ENCODE results near the gene CTDP1. TPM values are rescaled to one million over a fixed set of nuclear protein-coding genes. Genes with fewer than 3 reads are reported as not detected.

The CTDP1 gene
- total RNA-seq, 1 donor from 2014 or later, result 25.2 TPM

DNA sequence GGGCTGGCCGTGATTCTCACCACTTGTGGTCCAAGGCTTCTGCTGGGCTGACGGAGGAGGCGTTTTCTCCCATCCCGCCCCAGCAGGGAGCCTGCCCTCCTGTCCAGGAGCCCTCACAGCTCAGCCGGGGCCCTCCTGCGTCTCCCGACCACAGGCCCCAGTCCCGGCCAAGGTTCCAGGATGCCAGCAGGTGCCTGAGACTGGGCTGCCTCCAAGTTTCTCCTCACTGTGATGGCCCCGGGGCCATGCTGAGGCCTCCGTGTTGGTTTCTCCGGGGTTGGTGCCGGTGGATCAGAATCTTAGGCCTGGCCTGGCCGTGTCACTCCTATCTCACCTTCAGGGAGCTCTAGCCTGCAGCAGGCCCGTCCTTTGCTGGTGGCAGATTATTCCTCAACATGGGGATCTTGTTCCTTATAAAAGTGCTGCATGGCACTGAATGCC lies 124.0 kb downstream of the CTDP1 start:
- Histone ChIP-seq H3K4me1 (peaks cover 6% of the 10 kb centered on the region), H3K36me3 (no peaks in the 10 kb centered on the region), H3K4me3 (no peak overlapping the region), H3K27me3 (ENCODE audit: low read depth) (peaks cover 25% of the 10 kb centered on the region), H3K9me3 (no peaks in the 10 kb centered on the region), H3K27ac (no peak overlapping the region)
- intact Hi-C loops (cut with DNase I), result no loop called here
- ATAC-seq, result no peak
- TF ChIP-seq, protein P1, sequence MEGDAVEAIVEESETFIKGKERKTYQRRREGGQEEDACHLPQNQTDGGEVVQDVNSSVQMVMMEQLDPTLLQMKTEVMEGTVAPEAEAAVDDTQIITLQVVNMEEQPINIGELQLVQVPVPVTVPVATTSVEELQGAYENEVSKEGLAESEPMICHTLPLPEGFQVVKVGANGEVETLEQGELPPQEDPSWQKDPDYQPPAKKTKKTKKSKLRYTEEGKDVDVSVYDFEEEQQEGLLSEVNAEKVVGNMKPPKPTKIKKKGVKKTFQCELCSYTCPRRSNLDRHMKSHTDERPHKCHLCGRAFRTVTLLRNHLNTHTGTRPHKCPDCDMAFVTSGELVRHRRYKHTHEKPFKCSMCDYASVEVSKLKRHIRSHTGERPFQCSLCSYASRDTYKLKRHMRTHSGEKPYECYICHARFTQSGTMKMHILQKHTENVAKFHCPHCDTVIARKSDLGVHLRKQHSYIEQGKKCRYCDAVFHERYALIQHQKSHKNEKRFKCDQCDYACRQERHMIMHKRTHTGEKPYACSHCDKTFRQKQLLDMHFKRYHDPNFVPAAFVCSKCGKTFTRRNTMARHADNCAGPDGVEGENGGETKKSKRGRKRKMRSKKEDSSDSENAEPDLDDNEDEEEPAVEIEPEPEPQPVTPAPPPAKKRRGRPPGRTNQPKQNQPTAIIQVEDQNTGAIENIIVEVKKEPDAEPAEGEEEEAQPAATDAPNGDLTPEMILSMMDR (IDR thresholded peaks at IDR 0.05), result no peak
- DNase-seq, result no peak

Other genes with a start within 250 kb of the CTDP1 start
- 0.50 TPM for gene KCNG2, start 118.1 kb downstream of the CTDP1 start, total RNA-seq